IPS-15b (cell line): ENCODE data around the gene PRND.

ENCODE experiments used
- H3K27me3 ChIP-seq: one replicate; pipeline ENCODE4 v1.6.1; 2013; ENCODE audit warnings: low read length; ENCODE audit not compliant: control insufficient read depth, insufficient read depth
- H3K36me3 ChIP-seq: one replicate; pipeline ENCODE4 v1.6.1; 2013; ENCODE audit warnings: low read length; ENCODE audit not compliant: control insufficient read depth, insufficient read depth
- H3K4me1 ChIP-seq: one replicate; pipeline ENCODE4 v1.6.1; 2013; ENCODE audit warnings: mild to moderate bottlenecking, low read length; ENCODE audit not compliant: control insufficient read depth, insufficient read depth
- H3K4me3 ChIP-seq: one replicate; pipeline ENCODE4 v1.5.1; 2013; ENCODE audit warnings: low read depth, low read length
- H3K9ac ChIP-seq: one replicate; pipeline ENCODE4 v1.6.1; 2013; ENCODE audit warnings: low read depth, mild to moderate bottlenecking, low read length
- H3K9me3 ChIP-seq: one replicate; pipeline ENCODE4 v1.6.1; 2013; ENCODE audit warnings: mild to moderate bottlenecking, low read length; ENCODE audit not compliant: control insufficient read depth, insufficient read depth

The PRND gene

GRCh38 chr20:4709261-4710105, 12.2 kb upstream of the PRND start:
- peaks cover 4% of the 10 kb centered on the region for H3K4me1 ChIP-seq
- H3K9ac ChIP-seq: no peak overlapping the region
- no peaks in the 10 kb centered on the region for H3K36me3 ChIP-seq
- H3K4me3 ChIP-seq: no peak overlapping the region
- no peaks in the 10 kb centered on the region for H3K27me3 ChIP-seq
- H3K9me3 ChIP-seq: no peaks in the 10 kb centered on the region

GRCh38 chr20:4710106-4710475, 11.6 kb upstream of the PRND start:
- no peaks in the 10 kb centered on the region for H3K27me3 ChIP-seq
- no peaks in the 10 kb centered on the region for H3K9me3 ChIP-seq
- peaks cover under 1% of the 10 kb centered on the region for H3K4me1 ChIP-seq
- no peaks in the 10 kb centered on the region for H3K36me3 ChIP-seq
- no peak overlapping the region for H3K9ac ChIP-seq
- no peak overlapping the region for H3K4me3 ChIP-seq

GRCh38 chr20:4711511-4711910, 10.2 kb upstream of the PRND start:
- no peak overlapping the region for H3K9ac ChIP-seq
- no peaks in the 10 kb centered on the region for H3K36me3 ChIP-seq
- H3K9me3 ChIP-seq: no peaks in the 10 kb centered on the region
- no peak overlapping the region for H3K4me3 ChIP-seq
- no peaks in the 10 kb centered on the region for H3K27me3 ChIP-seq
- no peaks in the 10 kb centered on the region for H3K4me1 ChIP-seq

GRCh38 chr20:4713401-4713800, 8.3 kb upstream of the PRND start:
- Histone ChIP-seq H3K9ac (no peak overlapping the region), H3K4me1 (no peaks in the 10 kb centered on the region), H3K36me3 (no peaks in the 10 kb centered on the region), H3K9me3 (no peaks in the 10 kb centered on the region), H3K4me3 (no peak overlapping the region), H3K27me3 (no peaks in the 10 kb centered on the region)

- Histone ChIP-seq H3K4me1 (no peaks in the 10 kb centered on the region), H3K36me3 (no peaks in the 10 kb centered on the region), H3K9me3 (no peaks in the 10 kb centered on the region), H3K27me3 (no peaks in the 10 kb centered on the region), H3K9ac (no peak overlapping the region), H3K4me3 (no peak overlapping the region)
Measured at GRCh38 chr20:4714818-4715217, 6.9 kb upstream of the PRND start.

GRCh38 chr20:4717816-4718570, 3.7 kb upstream of the PRND start:
- Histone ChIP-seq H3K4me3 (no peak overlapping the region), H3K4me1 (peaks cover 5% of the 10 kb centered on the region), H3K9me3 (no peaks in the 10 kb centered on the region), H3K27me3 (peaks cover 2% of the 10 kb centered on the region), H3K36me3 (no peaks in the 10 kb centered on the region), H3K9ac (no peak overlapping the region)

GRCh38 chr20:4719190-4719589, 2.5 kb upstream of the PRND start:
- Histone ChIP-seq H3K9me3 (no peaks in the 10 kb centered on the region), H3K9ac (no peak overlapping the region), H3K36me3 (no peaks in the 10 kb centered on the region), H3K4me3 (no peak overlapping the region), H3K4me1 (peaks cover 5% of the 10 kb centered on the region), H3K27me3 (peaks cover 2% of the 10 kb centered on the region)

- Histone ChIP-seq H3K4me3 (no peak overlapping the region), H3K27me3 (peaks cover 2% of the 10 kb centered on the region), H3K4me1 (peaks cover 5% of the 10 kb centered on the region), H3K36me3 (no peaks in the 10 kb centered on the region), H3K9me3 (no peaks in the 10 kb centered on the region), H3K9ac (no peak overlapping the region)
Measured at GRCh38 chr20:4720041-4720976, 1.4 kb upstream of the PRND start.

GRCh38 chr20:4720977-4721349, 746 bp upstream of the PRND start:
- H3K4me3 ChIP-seq: no peak overlapping the region
- H3K9ac ChIP-seq: no peak overlapping the region

GRCh38 chr20:4722571-4722970, 862 bp downstream of the PRND start:
- no peaks in the 10 kb centered on the region for H3K36me3 ChIP-seq
- H3K9me3 ChIP-seq: no peaks in the 10 kb centered on the region
- H3K4me3 ChIP-seq: no peak overlapping the region
- peaks cover 2% of the 10 kb centered on the region for H3K27me3 ChIP-seq
- H3K9ac ChIP-seq: no peak overlapping the region
- peaks cover 11% of the 10 kb centered on the region for H3K4me1 ChIP-seq

More at GRCh38 chr20:4720977-4721349, 746 bp upstream of the PRND start:
- Histone ChIP-seq H3K9me3 (no peaks in the 10 kb centered on the region), H3K36me3 (no peaks in the 10 kb centered on the region), H3K4me1 (peaks cover 5% of the 10 kb centered on the region), H3K27me3 (peaks cover 2% of the 10 kb centered on the region)

GRCh38 chr20:4722993-4723392, 1.3 kb downstream of the PRND start:
- Histone ChIP-seq H3K4me3 (no peak overlapping the region), H3K36me3 (no peaks in the 10 kb centered on the region), H3K9me3 (no peaks in the 10 kb centered on the region), H3K4me1 (peaks cover 11% of the 10 kb centered on the region), H3K9ac (no peak overlapping the region), H3K27me3 (peaks cover 2% of the 10 kb centered on the region)
